SK-N-SH (cell line): ENCODE measurements around the gene SRRT.

Experiments
- EZH2phosphoT487 ChIP-seq: fragments of 200-600 bp; sonication (generic); IDR thresholded peaks from 2 replicates; pipeline ENCODE4 v1.6.1; 2017; ENCODE audit warnings: low read depth, mixed run types, mild to moderate bottlenecking, antibody characterized with exemption, moderate library complexity, borderline replicate concordance
- NFIC ChIP-seq: IDR thresholded peaks from 2 replicates; pipeline ENCODE4 v1.4.0; 2012; ENCODE audit warnings: borderline replicate concordance
- POLR2AphosphoS5 ChIP-seq: IDR thresholded peaks from 2 replicates; pipeline ENCODE4 v1.6.1; 2012; ENCODE audit warnings: low read depth, low read length
- RAD21 ChIP-seq: IDR thresholded peaks from 2 replicates; pipeline ENCODE4 v1.6.1; 2012; ENCODE audit warnings: mild to moderate bottlenecking, low read length
- TEAD4 ChIP-seq: IDR thresholded peaks from 2 replicates; pipeline ENCODE4 v1.4.0; 2012; ENCODE audit warnings: mild to moderate bottlenecking, borderline replicate concordance; ENCODE audit not compliant: insufficient read depth
- YY1 ChIP-seq: IDR thresholded peaks from 2 replicates; pipeline ENCODE4 v1.4.0; 2012; ENCODE audit warnings: low read depth, mild to moderate bottlenecking
- TF ChIP-seq, protein P1 (sequence below): fragments of 200-600 bp; sonication (generic); IDR thresholded peaks from 2 replicates; pipeline ENCODE4 v1.6.1; 2017; ENCODE audit warnings: antibody characterized with exemption, mild to moderate bottlenecking, moderate library complexity
- TF ChIP-seq, protein P2 (sequence below): fragments of 150-350 bp; IDR thresholded peaks from 2 replicates; pipeline ENCODE4 v1.6.1; 2017; ENCODE audit warnings: antibody characterized with exemption, low read length, low read depth, borderline replicate concordance

DNA sequence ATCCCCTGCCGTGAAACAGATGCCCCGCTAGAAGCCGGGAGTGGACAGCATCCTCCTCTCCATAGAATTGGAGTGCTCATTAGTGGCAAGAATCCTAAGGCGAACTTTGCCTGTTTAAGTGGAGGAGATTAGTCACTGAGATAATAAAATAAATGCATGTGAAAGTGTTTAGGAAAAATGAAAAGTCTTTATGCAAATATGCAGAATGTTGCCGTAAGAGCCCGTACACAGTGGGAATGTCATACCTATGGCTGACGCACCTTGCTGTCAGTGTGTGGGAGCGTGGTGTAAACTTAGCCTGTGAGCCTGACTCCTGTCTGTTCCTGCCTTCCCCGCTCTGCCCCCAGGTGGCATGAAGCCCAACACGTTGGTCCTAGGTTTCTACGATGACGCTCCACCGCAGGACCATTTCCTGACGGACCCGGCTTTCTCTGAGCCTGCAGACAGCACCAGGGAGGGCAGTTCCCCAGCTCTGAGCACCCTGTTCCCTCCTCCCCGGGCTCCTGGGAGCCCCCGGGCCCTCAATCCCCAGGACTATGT is 9.5 kb upstream of the SRRT start:
- TF ChIP-seq POLR2AphosphoS5 (no peak), NFIC (no peak), TEAD4 (no peak), RAD21 (no peak), YY1 (no peak), EZH2phosphoT487 (no peak)
- TF ChIP-seq, protein P1, sequence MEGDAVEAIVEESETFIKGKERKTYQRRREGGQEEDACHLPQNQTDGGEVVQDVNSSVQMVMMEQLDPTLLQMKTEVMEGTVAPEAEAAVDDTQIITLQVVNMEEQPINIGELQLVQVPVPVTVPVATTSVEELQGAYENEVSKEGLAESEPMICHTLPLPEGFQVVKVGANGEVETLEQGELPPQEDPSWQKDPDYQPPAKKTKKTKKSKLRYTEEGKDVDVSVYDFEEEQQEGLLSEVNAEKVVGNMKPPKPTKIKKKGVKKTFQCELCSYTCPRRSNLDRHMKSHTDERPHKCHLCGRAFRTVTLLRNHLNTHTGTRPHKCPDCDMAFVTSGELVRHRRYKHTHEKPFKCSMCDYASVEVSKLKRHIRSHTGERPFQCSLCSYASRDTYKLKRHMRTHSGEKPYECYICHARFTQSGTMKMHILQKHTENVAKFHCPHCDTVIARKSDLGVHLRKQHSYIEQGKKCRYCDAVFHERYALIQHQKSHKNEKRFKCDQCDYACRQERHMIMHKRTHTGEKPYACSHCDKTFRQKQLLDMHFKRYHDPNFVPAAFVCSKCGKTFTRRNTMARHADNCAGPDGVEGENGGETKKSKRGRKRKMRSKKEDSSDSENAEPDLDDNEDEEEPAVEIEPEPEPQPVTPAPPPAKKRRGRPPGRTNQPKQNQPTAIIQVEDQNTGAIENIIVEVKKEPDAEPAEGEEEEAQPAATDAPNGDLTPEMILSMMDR, result no peak
- TF ChIP-seq, protein P2, sequence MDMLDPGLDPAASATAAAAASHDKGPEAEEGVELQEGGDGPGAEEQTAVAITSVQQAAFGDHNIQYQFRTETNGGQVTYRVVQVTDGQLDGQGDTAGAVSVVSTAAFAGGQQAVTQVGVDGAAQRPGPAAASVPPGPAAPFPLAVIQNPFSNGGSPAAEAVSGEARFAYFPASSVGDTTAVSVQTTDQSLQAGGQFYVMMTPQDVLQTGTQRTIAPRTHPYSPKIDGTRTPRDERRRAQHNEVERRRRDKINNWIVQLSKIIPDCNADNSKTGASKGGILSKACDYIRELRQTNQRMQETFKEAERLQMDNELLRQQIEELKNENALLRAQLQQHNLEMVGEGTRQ, result no peak
